ENCODE data around the gene PINK1.
"Not testable (repeated sequence)": the region's sequence is repeated elsewhere in the genome, so short reads cannot be mapped to it uniquely, and the experiment has no call there.

GRCh38 chr1:20606801-20607570 lies 26.3 kb upstream of the PINK1 start:
- not testable (repeated sequence) for TF ChIP-seq CTCF (IDR thresholded peaks at IDR 0.05; ENCODE audit: low read length); EZH2 (IDR thresholded peaks at IDR 0.05; ENCODE audit: borderline replicate concordance, low read length)

Data from OCI-LY1 (cell line).